H1 (cell line): ENCODE measurements around the gene DNM1L.

Experiments used
- ATF3 ChIP-seq: IDR thresholded peaks from 2 replicates; pipeline ENCODE4 v1.6.1; 2011; ENCODE audit warnings: low read depth, mild to moderate bottlenecking, low read length; ENCODE audit not compliant: insufficient read depth
- CBX5 ChIP-seq: fragments of 300-800, 300-1000 bp; sonication (generic); IDR thresholded peaks from 2 replicates; pipeline ENCODE4 v1.7.1; 2016; ENCODE audit warnings: antibody characterized with exemption, low read length, low read depth
- CEBPB ChIP-seq: IDR thresholded peaks from 2 replicates; pipeline ENCODE4 v1.6.1; 2012; ENCODE audit warnings: low read depth, low read length
- CTCF ChIP-seq, 3 experiments: IDR thresholded peaks; 1 replicate in 2 of 3; 2 replicates in 1 of 3; pipeline versions ENCODE4 v1.5.1 to v1.6.1; 2011; ENCODE audit warnings: low read length in 3 of 3, mild to moderate bottlenecking in 3 of 3, inconsistent platforms in 2 of 3, low read depth in 1 of 3, moderate library complexity in 1 of 3; ENCODE audit not compliant: insufficient read depth in 1 of 3; ENCODE audit errors: control extremely low read depth in 1 of 3
- EP300 ChIP-seq, 2 experiments: IDR thresholded peaks; 1 replicate in 1 of 2; 2 replicates in 1 of 2; pipeline ENCODE4 v1.6.1; 2011 to 2012; ENCODE audit warnings: low read depth in 2 of 2, low read length in 2 of 2, mild to moderate bottlenecking in 2 of 2, borderline replicate concordance in 1 of 2, inconsistent platforms in 1 of 2, moderate library complexity in 1 of 2
- GTF2F1 ChIP-seq: IDR thresholded peaks from 2 replicates; pipeline ENCODE4 v1.6.1; 2012; ENCODE audit warnings: low read depth, low read length, improper control_type of control experiment, borderline replicate concordance
- MAFK ChIP-seq: IDR thresholded peaks from 2 replicates; pipeline ENCODE4 v1.6.1; 2012; ENCODE audit warnings: low read depth, mild to moderate bottlenecking, improper control_type of control experiment, low read length
- POLR2A ChIP-seq, 2 experiments: IDR thresholded peaks; 1 replicate in 1 of 2; 2 replicates in 1 of 2; pipeline ENCODE4 v1.6.1; 2011; ENCODE audit warnings: low read depth in 2 of 2, low read length in 2 of 2, mild to moderate bottlenecking in 2 of 2; ENCODE audit errors: control extremely low read depth in 1 of 2
- POLR2AphosphoS5 ChIP-seq: IDR thresholded peaks from 2 replicates; pipeline ENCODE4 v1.6.1; 2011; ENCODE audit warnings: low read depth, low read length
- SRF ChIP-seq: IDR thresholded peaks from 2 replicates; pipeline ENCODE4 v1.6.1; 2011; ENCODE audit warnings: mild to moderate bottlenecking, low read depth, low read length, moderate library complexity
- USF2 ChIP-seq: IDR thresholded peaks from 2 replicates; pipeline ENCODE4 v1.6.1; 2011; ENCODE audit warnings: low read length, improper control_type of control experiment
- ZNF274 ChIP-seq: IDR thresholded peaks from 2 replicates; pipeline ENCODE4 v1.7.0; 2012; ENCODE audit warnings: low read length, borderline replicate concordance; ENCODE audit errors: extremely low read depth

GRCh38 chr12:32726286-32726685 lies 47.2 kb downstream of the DNM1L start:
- TF ChIP-seq EP300 (IDR thresholded peaks at IDR 0.05; ENCODE audit: borderline replicate concordance in 1 of 2, low read depth in 2 of 2, low read length in 2 of 2) = no peak
- no peak for TF ChIP-seq MAFK
- no peak for TF ChIP-seq CTCF (IDR thresholded peaks at IDR 0.05; ENCODE audit: control extremely low read depth in 1 of 3, insufficient read depth in 1 of 3, low read depth in 1 of 3, low read length in 3 of 3)
- TF ChIP-seq POLR2A (IDR thresholded peaks at IDR 0.05; ENCODE audit: control extremely low read depth in 1 of 2, low read depth in 2 of 2, low read length in 2 of 2) = no peak
- no peak for TF ChIP-seq POLR2AphosphoS5
- TF ChIP-seq CEBPB = no peak
- no peak for TF ChIP-seq SRF
- no peak for TF ChIP-seq USF2
- no peak for TF ChIP-seq ZNF274
- no peak for TF ChIP-seq ATF3
- TF ChIP-seq CBX5 = no peak
- TF ChIP-seq GTF2F1 = no peak
